Thyroid gland (tissue), 4 donors: Measurements from ENCODE around the gene PREB. TPM values are rescaled to one million over a fixed set of nuclear protein-coding genes. Genes with fewer than 3 reads are reported as not detected.

Source experiments
- DNase-seq, 2 donors: peaks; one replicate each; pipeline ENCODE4 v3.0.0-alpha.2; 2019
- H3K27ac ChIP-seq, 3 donors: fragments of 200-600 bp; sonication (generic); 1 replicate in 2 of 3; 2 replicates in 1 of 3; pipeline ENCODE4 v1.5.1; 2016 to 2019; ENCODE audit warnings: mild to moderate bottlenecking in 1 of 3, moderate library complexity in 1 of 3
- H3K27me3 ChIP-seq: fragments of 200-600 bp; sonication (generic); one replicate; pipeline ENCODE4 v1.5.1; 2019
- H3K36me3 ChIP-seq, 2 donors: fragments of 200-600 bp; sonication (generic); one replicate each; pipeline ENCODE4 v1.5.1; 2016 to 2019
- H3K4me1 ChIP-seq, 2 donors: fragments of 200-600 bp; sonication (generic); one replicate each; pipeline ENCODE4 v1.5.1; 2017 to 2019
- H3K4me3 ChIP-seq, 3 donors: fragments of 200-600 bp; sonication (generic); replicated peaks in 1 of 3; 1 replicate in 2 of 3; 2 replicates in 1 of 3; pipeline ENCODE4 v1.5.1; 2016; ENCODE audit warnings: mild to moderate bottlenecking in 1 of 3
- H3K9me3 ChIP-seq: fragments of 200-600 bp; sonication (generic); one replicate; pipeline ENCODE4 v1.5.1; 2017
- CTCF ChIP-seq, 6 experiments: fragments of 200-600 bp in 3 of 6; fragments of 450-650 bp in 3 of 6; sonication (generic) in 3 of 6; IDR thresholded peaks; one replicate each; pipeline ENCODE4 v1.5.1; 2016 to 2019; ENCODE audit warnings: antibody characterized with exemption in 6 of 6, mild to moderate bottlenecking in 2 of 6, inconsistent platforms in 1 of 6, moderate library complexity in 1 of 6
- POLR2A ChIP-seq, 2 donors: fragments of 450-650 bp; IDR thresholded peaks; one replicate each; pipeline ENCODE4 v1.6.1; 2017; ENCODE audit warnings: antibody characterized with exemption in 2 of 2, mild to moderate bottlenecking in 2 of 2, moderate library complexity in 1 of 2
- WGBS, 2 donors: methylation state at CpG; one replicate each; pipeline ENCODE4 v1.1.5; 2017; 5-methylcytosine and 5-hydroxymethylcytosine counted together
- intact Hi-C: fragments of 100-400 bp; cut with DNase I; formaldehyde crosslinking; loops from one replicate; pipeline ENCODE4 v1.15.1; 2023
- total RNA-seq, 4 donors: library from RNA; depleted of rRNA; stranded (reverse); fragments of >200 nt; gene quantifications; one replicate each; pipeline ENCODE4 v1.2.3, GENCODE V29; 2016

The PREB gene
- total RNA-seq, 4 donors from 2014 or later, result 52.4 to 84.0 (median 55.2) TPM

- H3K4me1 ChIP-seq, result no peaks in the 10 kb centered on the region
- no peak within 1 kb of the TSS for H3K27ac ChIP-seq
- no peaks in the 10 kb centered on the region for H3K27me3 ChIP-seq
- H3K9me3 ChIP-seq, result no peaks in the 10 kb centered on the region
- no peaks in the 10 kb centered on the region for H3K36me3 ChIP-seq
- no peak for DNase-seq
- TF ChIP-seq CTCF (IDR thresholded peaks at IDR 0.05), result no peak
- no peak for TF ChIP-seq POLR2A (IDR thresholded peaks at IDR 0.05)
- H3K4me3 ChIP-seq, result no peak within 1 kb of the TSS
- WGBS, 2 donors, result 62 to 70% methylated on average over 12 of the region's 12 CpGs
- intact Hi-C loops, result no loop called here
These were observed 14.5 kb upstream of the PREB start, which contains the start of gene TCF23 for GRCh38 chr2:27148801-27149439. Gene TCF23 (plus strand): TSS chr2:27149004. CDS start chr2:27149134, 130 bp downstream.

- H3K36me3 ChIP-seq, result no peaks in the 10 kb centered on the region
- DNase-seq, result no peak
- H3K9me3 ChIP-seq, result no peaks in the 10 kb centered on the region
- H3K4me1 ChIP-seq, result no peaks in the 10 kb centered on the region
- no peak overlapping the region for H3K4me3 ChIP-seq
- no peaks in the 10 kb centered on the region for H3K27me3 ChIP-seq
- no peak overlapping the region for H3K27ac ChIP-seq
- TF ChIP-seq CTCF (IDR thresholded peaks at IDR 0.05) (no peak), POLR2A (IDR thresholded peaks at IDR 0.05) (no peak)
- intact Hi-C loops, result no loop called here
- WGBS, 2 donors, result 93 to 94% methylated on average over 8 of the region's 8 CpGs
These were observed 13.5 kb upstream of the PREB start for GRCh38 chr2:27147935-27148334.

DNA sequence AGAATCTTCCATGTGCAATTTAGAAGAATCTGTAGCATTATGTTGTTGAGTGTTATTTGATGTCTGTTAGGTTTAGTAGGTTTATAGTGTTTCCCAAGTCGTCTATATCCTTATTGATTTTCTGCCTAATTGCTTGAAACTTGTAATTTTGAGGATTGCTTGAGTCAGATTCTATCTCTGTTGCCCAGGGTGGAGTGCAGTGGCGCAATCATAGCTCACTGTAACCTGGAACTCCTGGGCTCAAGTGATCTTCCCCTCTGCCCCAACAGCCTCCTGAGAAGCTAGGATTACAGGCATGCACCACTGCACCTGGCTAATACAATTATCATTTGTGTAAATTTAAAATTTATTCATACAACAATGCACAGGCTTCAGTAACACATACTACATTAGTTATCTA, 11.2 kb upstream of the PREB start:
- H3K4me1 ChIP-seq, result no peaks in the 10 kb centered on the region
- no peak overlapping the region for H3K4me3 ChIP-seq
- WGBS, 2 donors, result 75 to 88% methylated on average over 2 of the region's 2 CpGs
- H3K36me3 ChIP-seq, result no peaks in the 10 kb centered on the region
- no peak for DNase-seq
- intact Hi-C loops, result no loop called here
- H3K27me3 ChIP-seq, result no peaks in the 10 kb centered on the region
- no peak for TF ChIP-seq POLR2A (IDR thresholded peaks at IDR 0.05)
- no peak for TF ChIP-seq CTCF (IDR thresholded peaks at IDR 0.05)
- no peak overlapping the region for H3K27ac ChIP-seq
- no peaks in the 10 kb centered on the region for H3K9me3 ChIP-seq

DNA sequence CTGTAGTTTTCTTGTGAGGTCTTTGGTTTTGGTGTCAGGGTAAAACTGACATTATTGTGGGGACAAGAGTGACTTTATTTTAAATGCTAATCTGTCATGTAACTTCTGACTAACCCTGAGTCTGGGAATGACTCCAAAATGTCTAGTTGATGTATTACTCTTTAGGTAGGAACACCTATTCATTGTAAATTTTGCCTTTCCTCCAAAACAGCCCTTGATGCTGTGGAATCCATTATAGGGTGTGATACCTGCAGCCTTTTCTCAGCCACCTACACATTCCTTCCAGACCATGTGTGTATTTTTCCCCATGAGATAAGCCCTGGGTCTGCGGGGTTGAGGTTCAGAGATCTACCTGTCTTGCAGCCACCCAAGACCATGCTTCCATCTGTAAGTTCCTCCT, 8.8 kb upstream of the PREB start:
- H3K27ac ChIP-seq, result no peak overlapping the region
- no peaks in the 10 kb centered on the region for H3K4me1 ChIP-seq
- no peak overlapping the region for H3K4me3 ChIP-seq
- H3K9me3 ChIP-seq, result no peaks in the 10 kb centered on the region
- TF ChIP-seq POLR2A (IDR thresholded peaks at IDR 0.05) (no peak), CTCF (IDR thresholded peaks at IDR 0.05) (no peak)
- 87 to 88% methylated on average over 1 of the region's 1 CpG for WGBS, 2 donors
- DNase-seq, result no peak
- H3K36me3 ChIP-seq, result no peaks in the 10 kb centered on the region
- no peaks in the 10 kb centered on the region for H3K27me3 ChIP-seq
- intact Hi-C loops, result no loop called here

DNA sequence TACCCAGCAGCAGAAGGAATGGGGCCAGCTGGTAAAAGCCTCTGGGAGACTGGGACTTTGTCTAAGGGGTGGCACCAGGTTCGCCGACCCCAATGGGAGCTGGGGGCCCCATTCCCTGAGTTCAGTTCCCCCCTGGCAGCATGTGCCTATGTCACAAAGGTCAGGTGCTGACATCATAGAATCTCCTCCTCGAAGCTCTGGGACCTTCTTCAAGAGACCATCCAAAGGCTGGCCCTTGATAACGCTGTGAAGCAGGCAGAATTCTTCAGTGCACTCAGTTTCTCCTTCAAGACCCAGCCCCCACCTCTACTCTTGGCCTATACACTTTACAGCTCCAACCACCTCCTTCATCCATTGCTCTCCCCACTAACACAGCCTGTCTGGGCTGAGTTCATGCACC, 4.9 kb upstream of the PREB start, which contains the start of gene PRR30:
PRR30 (minus strand) TSS at position 101 of the 400 bp plus-strand sequence. CDS start 1,081 bp downstream, outside the sequence.
- intact Hi-C loops, result loop anchor here (5.0 kb wide), 1 partner anchor 68 kb away; no protein-coding TSS in a partner anchor
- TF ChIP-seq CTCF (IDR thresholded peaks at IDR 0.05) (no peak), POLR2A (IDR thresholded peaks at IDR 0.05) (no peak)
- Histone ChIP-seq H3K27ac (no peak within 1 kb of the TSS), H3K27me3 (no peaks in the 10 kb centered on the region), H3K36me3 (no peaks in the 10 kb centered on the region), H3K9me3 (no peaks in the 10 kb centered on the region), H3K4me1 (no peaks in the 10 kb centered on the region), H3K4me3 (no peak within 1 kb of the TSS)
- WGBS, 2 donors, result 70 to 79% methylated on average over 4 of the region's 4 CpGs
- no peak for DNase-seq
